Measurements from ENCODE around the gene HP. TPM values are rescaled to one million over a fixed set of nuclear protein-coding genes. Genes with fewer than 3 reads are reported as not detected.

The HP gene
- total RNA-seq, 4 donors from 2014 or later: 1.1 to 6.1 (median 1.3) TPM; not detected in 1

DNA sequence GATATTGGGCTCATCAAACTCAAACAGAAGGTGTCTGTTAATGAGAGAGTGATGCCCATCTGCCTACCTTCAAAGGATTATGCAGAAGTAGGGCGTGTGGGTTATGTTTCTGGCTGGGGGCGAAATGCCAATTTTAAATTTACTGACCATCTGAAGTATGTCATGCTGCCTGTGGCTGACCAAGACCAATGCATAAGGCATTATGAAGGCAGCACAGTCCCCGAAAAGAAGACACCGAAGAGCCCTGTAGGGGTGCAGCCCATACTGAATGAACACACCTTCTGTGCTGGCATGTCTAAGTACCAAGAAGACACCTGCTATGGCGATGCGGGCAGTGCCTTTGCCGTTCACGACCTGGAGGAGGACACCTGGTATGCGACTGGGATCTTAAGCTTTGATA is 6.1 kb downstream of the HP start:
- 90% methylated on average over 9 of the region's 9 CpGs for WGBS
- intact Hi-C loops (cut with DNase I): no loop called here
- H3K9me3 ChIP-seq: no peaks in the 10 kb centered on the region
- DNase-seq (ENCODE audit: extremely low spot score): no peak
- no peak for TF ChIP-seq POLR2A (IDR thresholded peaks at IDR 0.05; ENCODE audit: low read depth)
- TF ChIP-seq EP300 (IDR thresholded peaks at IDR 0.05): no peak
- TF ChIP-seq, protein P1, sequence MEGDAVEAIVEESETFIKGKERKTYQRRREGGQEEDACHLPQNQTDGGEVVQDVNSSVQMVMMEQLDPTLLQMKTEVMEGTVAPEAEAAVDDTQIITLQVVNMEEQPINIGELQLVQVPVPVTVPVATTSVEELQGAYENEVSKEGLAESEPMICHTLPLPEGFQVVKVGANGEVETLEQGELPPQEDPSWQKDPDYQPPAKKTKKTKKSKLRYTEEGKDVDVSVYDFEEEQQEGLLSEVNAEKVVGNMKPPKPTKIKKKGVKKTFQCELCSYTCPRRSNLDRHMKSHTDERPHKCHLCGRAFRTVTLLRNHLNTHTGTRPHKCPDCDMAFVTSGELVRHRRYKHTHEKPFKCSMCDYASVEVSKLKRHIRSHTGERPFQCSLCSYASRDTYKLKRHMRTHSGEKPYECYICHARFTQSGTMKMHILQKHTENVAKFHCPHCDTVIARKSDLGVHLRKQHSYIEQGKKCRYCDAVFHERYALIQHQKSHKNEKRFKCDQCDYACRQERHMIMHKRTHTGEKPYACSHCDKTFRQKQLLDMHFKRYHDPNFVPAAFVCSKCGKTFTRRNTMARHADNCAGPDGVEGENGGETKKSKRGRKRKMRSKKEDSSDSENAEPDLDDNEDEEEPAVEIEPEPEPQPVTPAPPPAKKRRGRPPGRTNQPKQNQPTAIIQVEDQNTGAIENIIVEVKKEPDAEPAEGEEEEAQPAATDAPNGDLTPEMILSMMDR (IDR thresholded peaks at IDR 0.05): no peak
- TF ChIP-seq POLR2AphosphoS5 (IDR thresholded peaks at IDR 0.05): no peak
- H3K4me3 ChIP-seq: no peak overlapping the region
- H3K27me3 ChIP-seq: no peaks in the 10 kb centered on the region
- no peak overlapping the region for H3K27ac ChIP-seq (replicated peaks in 1 of 4)
- H3K36me3 ChIP-seq: peaks cover 0 to 4% (median 1%) of the 10 kb centered on the region in 4 donors
- no peaks in the 10 kb centered on the region for H3K4me1 ChIP-seq

DNA sequence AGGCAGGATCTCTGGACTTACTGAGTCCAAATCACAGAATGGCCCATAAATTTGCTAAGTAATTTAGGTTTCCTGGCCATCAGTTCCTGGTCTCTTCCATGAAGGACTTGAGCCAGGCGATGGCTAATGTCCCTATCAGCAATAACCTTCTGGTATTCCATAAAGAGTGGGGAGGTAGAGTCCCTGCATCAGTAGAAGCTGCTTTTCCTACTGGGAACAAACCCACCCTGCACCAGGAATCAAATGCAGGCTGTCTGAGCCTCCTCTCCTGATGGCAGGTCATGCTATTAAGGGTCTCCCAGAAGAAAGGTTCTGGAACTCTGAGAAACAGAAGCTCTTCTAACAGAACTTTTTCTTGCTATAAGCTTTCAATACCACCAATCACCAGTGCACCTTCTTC is 7.3 kb downstream of the HP start:
- Histone ChIP-seq H3K9me3 (no peaks in the 10 kb centered on the region), H3K36me3 (peaks cover 0 to 4% (median 1%) of the 10 kb centered on the region in 4 donors), H3K27ac (replicated peaks in 1 of 4) (no peak overlapping the region), H3K4me1 (no peaks in the 10 kb centered on the region), H3K4me3 (no peak overlapping the region), H3K27me3 (no peaks in the 10 kb centered on the region)
- TF ChIP-seq POLR2AphosphoS5 (IDR thresholded peaks at IDR 0.05) (no peak), POLR2A (IDR thresholded peaks at IDR 0.05; ENCODE audit: low read depth) (no peak), EP300 (IDR thresholded peaks at IDR 0.05) (no peak)
- TF ChIP-seq, protein P1 (IDR thresholded peaks at IDR 0.05): no peak
- no peak for DNase-seq (ENCODE audit: extremely low spot score)
- intact Hi-C loops (cut with DNase I): no loop called here
- WGBS: 100% methylated on average over 1 of the region's 1 CpG

DNA sequence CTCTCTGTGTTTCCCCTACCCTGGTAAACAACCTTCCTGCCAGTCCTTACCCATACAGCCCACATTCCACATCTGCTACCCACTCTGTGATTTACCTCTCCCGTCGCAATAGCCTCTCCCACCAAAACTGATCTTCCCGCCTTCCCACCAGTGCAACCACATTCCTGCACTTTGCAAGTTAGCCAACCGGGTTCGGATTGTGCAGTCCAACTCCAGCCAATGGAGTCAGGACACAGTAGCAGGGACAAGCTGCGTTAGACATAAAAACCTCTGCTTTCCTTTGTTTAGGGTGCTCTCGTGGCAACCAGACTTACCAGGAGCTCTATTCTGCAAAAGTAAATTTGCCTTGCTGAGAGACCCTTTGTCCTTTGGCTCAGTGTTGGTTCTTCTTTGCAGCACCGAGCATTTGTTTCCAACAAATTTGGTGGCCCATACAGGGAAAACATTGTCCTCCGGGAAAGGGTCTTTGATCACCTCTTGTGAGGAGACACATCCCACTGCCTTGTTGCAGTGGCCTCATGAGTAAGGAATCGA is 10.1 kb downstream of the HP start:
- H3K4me3 ChIP-seq: no peak overlapping the region
- H3K27me3 ChIP-seq: no peaks in the 10 kb centered on the region
- peaks cover 0 to 4% (median 1%) of the 10 kb centered on the region in 4 donors for H3K36me3 ChIP-seq
- 90% methylated on average over 10 of the region's 10 CpGs for WGBS
- no peak for DNase-seq (ENCODE audit: extremely low spot score)
- no peaks in the 10 kb centered on the region for H3K9me3 ChIP-seq
- TF ChIP-seq, protein P1 (IDR thresholded peaks at IDR 0.05): no peak
- TF ChIP-seq POLR2AphosphoS5 (IDR thresholded peaks at IDR 0.05): no peak
- no peak for TF ChIP-seq POLR2A (IDR thresholded peaks at IDR 0.05; ENCODE audit: low read depth)
- no peak for TF ChIP-seq EP300 (IDR thresholded peaks at IDR 0.05)
- H3K27ac ChIP-seq (replicated peaks in 1 of 4): no peak overlapping the region
- no peaks in the 10 kb centered on the region for H3K4me1 ChIP-seq
- intact Hi-C loops (cut with DNase I): no loop called here

DNA sequence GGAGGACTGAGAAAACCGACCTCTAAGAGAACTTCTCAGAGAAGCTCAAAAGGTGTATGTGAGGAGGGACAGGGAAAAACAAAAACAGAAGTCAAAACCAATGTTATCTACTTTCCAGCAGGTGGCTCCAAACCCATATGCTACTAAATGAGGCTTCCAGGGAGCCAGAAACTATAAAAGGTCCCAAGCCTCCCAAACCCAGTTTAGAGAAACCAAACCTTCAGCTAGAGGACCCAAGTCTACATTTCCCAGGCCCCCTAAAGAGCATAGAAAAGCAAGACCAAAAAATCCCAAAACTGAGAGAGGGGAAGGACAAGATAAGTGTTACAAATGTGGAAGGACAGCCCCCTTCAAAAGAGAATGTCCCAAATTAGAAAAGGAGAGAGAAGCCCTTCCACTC is 12.4 kb downstream of the HP start:
- no peak overlapping the region for H3K27ac ChIP-seq (replicated peaks in 1 of 4)
- H3K27me3 ChIP-seq: no peaks in the 10 kb centered on the region
- no peak overlapping the region for H3K4me3 ChIP-seq
- 0% methylated on average over 1 of the region's 1 CpG for WGBS
- H3K36me3 ChIP-seq: peaks cover 0 to 2% (median 0%) of the 10 kb centered on the region in 4 donors
- no peaks in the 10 kb centered on the region for H3K9me3 ChIP-seq
- peaks cover 0 to 4% (median 0%) of the 10 kb centered on the region in 4 donors for H3K4me1 ChIP-seq
- intact Hi-C loops (cut with DNase I): no loop called here
- no peak for TF ChIP-seq EP300 (IDR thresholded peaks at IDR 0.05)
- no peak for TF ChIP-seq POLR2AphosphoS5 (IDR thresholded peaks at IDR 0.05)
- TF ChIP-seq, protein P1 (IDR thresholded peaks at IDR 0.05): peak in 2 of 3 experiments; percentile 18 to 43
- no peak for TF ChIP-seq POLR2A (IDR thresholded peaks at IDR 0.05; ENCODE audit: low read depth)
- no peak for DNase-seq (ENCODE audit: extremely low spot score)

DNA sequence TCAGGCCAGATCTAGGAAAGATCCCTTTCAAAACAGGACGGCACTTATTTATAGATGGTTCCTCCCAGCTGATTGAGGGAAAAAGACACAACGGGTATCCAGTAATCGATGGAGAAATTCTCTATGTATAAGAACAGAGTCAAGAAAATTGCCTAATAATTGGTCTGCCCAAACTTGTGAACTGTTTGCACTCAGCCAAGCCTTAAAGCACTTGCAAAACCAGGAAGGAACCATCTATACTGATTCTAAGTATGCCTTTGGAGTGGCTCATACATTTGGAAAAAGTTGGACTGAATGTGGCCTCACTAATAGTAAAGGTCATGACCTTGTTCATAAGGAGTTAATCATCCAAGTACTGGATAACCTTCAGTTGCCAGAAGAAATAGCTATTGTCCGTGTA is 14.6 kb downstream of the HP start:
- no peaks in the 10 kb centered on the region for H3K9me3 ChIP-seq
- H3K4me3 ChIP-seq: no peak overlapping the region
- no peak overlapping the region for H3K27ac ChIP-seq (replicated peaks in 1 of 4)
- intact Hi-C loops (cut with DNase I): no loop called here
- TF ChIP-seq EP300 (IDR thresholded peaks at IDR 0.05) (no peak), POLR2AphosphoS5 (IDR thresholded peaks at IDR 0.05) (no peak)
- TF ChIP-seq, protein P1 (IDR thresholded peaks at IDR 0.05): no peak
- no peak for DNase-seq (ENCODE audit: extremely low spot score)
- H3K4me1 ChIP-seq: peaks cover 0 to 10% (median 6%) of the 10 kb centered on the region in 4 donors
- 76% methylated on average over 4 of the region's 4 CpGs for WGBS
- no peaks in the 10 kb centered on the region for H3K27me3 ChIP-seq
- H3K36me3 ChIP-seq: no peaks in the 10 kb centered on the region

Data from esophagus muscularis mucosa (tissue), 4 donors.